Measurements from ENCODE around the gene GTF2F1. TPM values are rescaled to one million over a fixed set of nuclear protein-coding genes. Genes with fewer than 3 reads are reported as not detected.

The GTF2F1 gene
- total and polyA plus RNA-seq, 2 donors (not counting 1 experiment from before 2014, with no cell fraction given) = 43.0 to 50.4 TPM

- no peak overlapping the region for H2AFZ ChIP-seq (ENCODE audit: low read length)
- H3K27me3 ChIP-seq (ENCODE audit: control insufficient read depth, insufficient read depth, low read length) = no peaks in the 10 kb centered on the region
- no peaks in the 10 kb centered on the region for H3K4me1 ChIP-seq (ENCODE audit: control insufficient read depth, extremely low read depth, insufficient read depth, low read length)
- H3K27ac ChIP-seq (ENCODE audit: insufficient read depth, low read length) = no peak overlapping the region
- H3K36me3 ChIP-seq (ENCODE audit: control insufficient read depth, insufficient read depth, low read length) = no peaks in the 10 kb centered on the region
- H3K4me2 ChIP-seq (ENCODE audit: extremely low read depth, insufficient read depth, low read length) = no peak overlapping the region
- no peaks in the 10 kb centered on the region for H3K79me2 ChIP-seq (ENCODE audit: control insufficient read depth, insufficient read depth, low read length)
- TF ChIP-seq CTCF (conservative IDR thresholded peaks at IDR 0.05 in 1 of 2, IDR thresholded peaks at IDR 0.05 in 1 of 2; ENCODE audit: low read depth in 1 of 2, low read length in 2 of 2) = no peak
- no peak for TF ChIP-seq EZH2 (IDR thresholded peaks at IDR 0.05; ENCODE audit: low read length, missing control alignments)
- no peak for DNase-seq (ENCODE audit: low read depth in 2 of 2)
- H3K9ac ChIP-seq (ENCODE audit: insufficient read depth, low read length) = no peak overlapping the region
- no peak overlapping the region for H3K4me3 ChIP-seq (replicated peaks in 1 of 4; ENCODE audit: control extremely low read depth in 1 of 4, insufficient read depth in 1 of 4, low read depth in 3 of 4, low read length in 4 of 4)
- no peaks in the 10 kb centered on the region for H3K9me3 ChIP-seq (ENCODE audit: control insufficient read depth, insufficient read depth, low read depth, low read length)
- no peaks in the 10 kb centered on the region for H4K20me1 ChIP-seq (ENCODE audit: control insufficient read depth, extremely low read depth, insufficient read depth, low read length)
Observed at GRCh38 chr19:6343462-6343861, 49.5 kb downstream of the GTF2F1 start.

GRCh38 chr19:6340493-6341201 lies 52.3 kb downstream of the GTF2F1 start:
- Histone ChIP-seq H3K9ac (ENCODE audit: insufficient read depth, low read length) (no peak overlapping the region), H3K9me3 (ENCODE audit: control insufficient read depth, insufficient read depth, low read depth, low read length) (no peaks in the 10 kb centered on the region), H3K36me3 (ENCODE audit: control insufficient read depth, insufficient read depth, low read length) (no peaks in the 10 kb centered on the region), H3K4me2 (ENCODE audit: extremely low read depth, insufficient read depth, low read length) (no peak overlapping the region), H3K27ac (ENCODE audit: insufficient read depth, low read length) (no peak overlapping the region), H3K4me3 (replicated peaks in 1 of 4; ENCODE audit: control extremely low read depth in 1 of 4, insufficient read depth in 1 of 4, low read depth in 3 of 4, low read length in 4 of 4) (no peak overlapping the region), H3K4me1 (ENCODE audit: control insufficient read depth, extremely low read depth, insufficient read depth, low read length) (no peaks in the 10 kb centered on the region), H2AFZ (ENCODE audit: low read length) (no peak overlapping the region), H4K20me1 (ENCODE audit: control insufficient read depth, extremely low read depth, insufficient read depth, low read length) (no peaks in the 10 kb centered on the region), H3K79me2 (ENCODE audit: control insufficient read depth, insufficient read depth, low read length) (no peaks in the 10 kb centered on the region), H3K27me3 (ENCODE audit: control insufficient read depth, insufficient read depth, low read length) (no peaks in the 10 kb centered on the region)
- TF ChIP-seq CTCF (conservative IDR thresholded peaks at IDR 0.05 in 1 of 2, IDR thresholded peaks at IDR 0.05 in 1 of 2; ENCODE audit: low read depth in 1 of 2, low read length in 2 of 2) = no peak
- no peak for TF ChIP-seq EZH2 (IDR thresholded peaks at IDR 0.05; ENCODE audit: low read length, missing control alignments)
- no peak for DNase-seq (ENCODE audit: low read depth in 2 of 2)

GRCh38 chr19:6334490-6335285 lies 58.3 kb downstream of the GTF2F1 start:
- TF ChIP-seq EZH2 (IDR thresholded peaks at IDR 0.05; ENCODE audit: low read length, missing control alignments) (no peak), CTCF (conservative IDR thresholded peaks at IDR 0.05 in 1 of 2, IDR thresholded peaks at IDR 0.05 in 1 of 2; ENCODE audit: low read depth in 1 of 2, low read length in 2 of 2) (no peak)
- Histone ChIP-seq H3K9ac (ENCODE audit: insufficient read depth, low read length) (no peak overlapping the region), H3K4me3 (replicated peaks in 1 of 4; ENCODE audit: control extremely low read depth in 1 of 4, insufficient read depth in 1 of 4, low read depth in 3 of 4, low read length in 4 of 4) (no peak overlapping the region), H2AFZ (ENCODE audit: low read length) (no peak overlapping the region), H3K36me3 (ENCODE audit: control insufficient read depth, insufficient read depth, low read length) (no peaks in the 10 kb centered on the region), H3K9me3 (ENCODE audit: control insufficient read depth, insufficient read depth, low read depth, low read length) (no peaks in the 10 kb centered on the region), H3K79me2 (ENCODE audit: control insufficient read depth, insufficient read depth, low read length) (no peaks in the 10 kb centered on the region), H3K4me1 (ENCODE audit: control insufficient read depth, extremely low read depth, insufficient read depth, low read length) (no peaks in the 10 kb centered on the region), H3K27me3 (ENCODE audit: control insufficient read depth, insufficient read depth, low read length) (no peaks in the 10 kb centered on the region), H4K20me1 (ENCODE audit: control insufficient read depth, extremely low read depth, insufficient read depth, low read length) (no peaks in the 10 kb centered on the region), H3K4me2 (ENCODE audit: extremely low read depth, insufficient read depth, low read length) (no peak overlapping the region), H3K27ac (ENCODE audit: insufficient read depth, low read length) (no peak overlapping the region)
- DNase-seq (ENCODE audit: low read depth in 2 of 2) = no peak

All from fibroblast of lung (primary cell).